HFF-Myc (cell line): ENCODE data around the gene ZNF710.

Experiments
- DNase-seq: peaks from one replicate; pipeline ENCODE4 v3.0.0-alpha.2; 2011; ENCODE audit warnings: low read depth; ENCODE audit errors: extremely low read depth
- H3K4me3 ChIP-seq: replicated peaks from 2 replicates; pipeline ENCODE4 v1.5.1; 2011; ENCODE audit warnings: low read depth, mild to moderate bottlenecking, control low read depth, low read length
- TF ChIP-seq, protein P1 (sequence below): IDR thresholded peaks from 2 replicates; pipeline ENCODE4 v1.5.1; 2012; ENCODE audit warnings: mild to moderate bottlenecking, low read depth, low read length, control low read depth; ENCODE audit errors: missing control alignments

The ZNF710 gene

DNA sequence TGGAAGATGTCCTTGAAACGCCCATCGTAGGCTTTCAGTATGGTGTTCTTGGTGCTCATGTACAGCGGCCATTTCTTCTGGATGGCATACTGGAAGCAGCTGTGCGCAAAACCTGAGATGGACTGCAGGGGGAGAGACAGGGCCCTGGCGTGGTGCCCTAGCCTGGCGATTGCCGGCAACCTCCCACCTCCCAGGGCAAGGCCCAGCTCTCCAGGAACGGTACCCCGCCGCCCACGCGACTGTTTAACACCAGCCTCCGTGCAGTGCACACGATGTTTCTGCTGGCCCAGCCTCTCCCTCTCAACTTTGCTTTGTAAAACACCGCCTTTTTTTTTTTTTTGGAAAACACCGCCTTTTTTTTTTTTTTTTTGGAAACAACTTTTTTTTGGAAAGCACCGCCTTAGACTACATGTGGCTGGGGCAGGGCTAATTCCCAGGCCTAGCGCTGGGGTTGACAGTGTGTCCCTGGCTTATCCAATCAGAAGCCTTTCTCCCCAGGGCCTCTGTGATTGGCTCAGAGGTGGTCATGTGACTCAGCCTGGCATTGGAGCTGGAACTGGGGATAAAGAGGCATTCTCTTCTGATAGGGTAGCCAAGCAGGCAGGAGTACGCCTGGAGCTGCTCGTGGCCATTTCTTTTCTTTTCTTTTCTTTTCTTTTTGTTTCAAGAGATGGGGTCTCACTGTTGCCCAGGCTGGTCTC, 86.5 kb downstream of the ZNF710 start:
- no peak overlapping the region for H3K4me3 ChIP-seq
- no peak for DNase-seq
- TF ChIP-seq, protein P1, sequence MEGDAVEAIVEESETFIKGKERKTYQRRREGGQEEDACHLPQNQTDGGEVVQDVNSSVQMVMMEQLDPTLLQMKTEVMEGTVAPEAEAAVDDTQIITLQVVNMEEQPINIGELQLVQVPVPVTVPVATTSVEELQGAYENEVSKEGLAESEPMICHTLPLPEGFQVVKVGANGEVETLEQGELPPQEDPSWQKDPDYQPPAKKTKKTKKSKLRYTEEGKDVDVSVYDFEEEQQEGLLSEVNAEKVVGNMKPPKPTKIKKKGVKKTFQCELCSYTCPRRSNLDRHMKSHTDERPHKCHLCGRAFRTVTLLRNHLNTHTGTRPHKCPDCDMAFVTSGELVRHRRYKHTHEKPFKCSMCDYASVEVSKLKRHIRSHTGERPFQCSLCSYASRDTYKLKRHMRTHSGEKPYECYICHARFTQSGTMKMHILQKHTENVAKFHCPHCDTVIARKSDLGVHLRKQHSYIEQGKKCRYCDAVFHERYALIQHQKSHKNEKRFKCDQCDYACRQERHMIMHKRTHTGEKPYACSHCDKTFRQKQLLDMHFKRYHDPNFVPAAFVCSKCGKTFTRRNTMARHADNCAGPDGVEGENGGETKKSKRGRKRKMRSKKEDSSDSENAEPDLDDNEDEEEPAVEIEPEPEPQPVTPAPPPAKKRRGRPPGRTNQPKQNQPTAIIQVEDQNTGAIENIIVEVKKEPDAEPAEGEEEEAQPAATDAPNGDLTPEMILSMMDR, result peak; percentile 14

DNA sequence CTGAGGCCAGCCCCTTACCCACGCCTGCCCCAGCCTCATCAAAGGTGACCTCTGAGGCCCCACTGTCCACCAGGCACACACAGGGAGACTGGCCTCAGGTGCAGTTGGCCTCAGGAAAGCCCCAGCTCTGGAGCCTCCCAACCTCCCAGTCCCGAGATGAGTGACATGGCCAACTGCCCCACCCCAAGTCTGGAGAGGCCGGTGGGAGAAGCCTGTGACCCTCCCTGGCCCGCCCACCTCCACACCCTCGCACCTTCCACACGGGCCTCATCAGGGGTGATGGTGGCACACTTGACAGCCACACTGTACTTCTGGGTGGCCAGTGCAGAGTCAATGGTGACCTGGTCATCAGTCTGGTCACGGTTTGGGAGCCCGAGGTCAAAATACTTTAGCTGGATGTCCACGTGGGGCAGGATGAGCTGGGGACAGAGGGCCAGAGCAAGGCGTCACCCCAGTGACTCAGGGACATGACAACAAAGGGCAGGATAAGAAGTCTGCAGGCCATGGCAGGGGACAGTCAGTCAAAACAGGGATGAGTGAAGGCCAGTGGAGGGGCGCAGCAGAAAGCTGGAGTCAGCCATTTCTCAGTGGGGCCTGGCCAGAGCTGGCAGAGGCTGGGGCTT, 89.2 kb downstream of the ZNF710 start:
- no peak for DNase-seq
- TF ChIP-seq, protein P1, result no peak
- no peak overlapping the region for H3K4me3 ChIP-seq

DNA sequence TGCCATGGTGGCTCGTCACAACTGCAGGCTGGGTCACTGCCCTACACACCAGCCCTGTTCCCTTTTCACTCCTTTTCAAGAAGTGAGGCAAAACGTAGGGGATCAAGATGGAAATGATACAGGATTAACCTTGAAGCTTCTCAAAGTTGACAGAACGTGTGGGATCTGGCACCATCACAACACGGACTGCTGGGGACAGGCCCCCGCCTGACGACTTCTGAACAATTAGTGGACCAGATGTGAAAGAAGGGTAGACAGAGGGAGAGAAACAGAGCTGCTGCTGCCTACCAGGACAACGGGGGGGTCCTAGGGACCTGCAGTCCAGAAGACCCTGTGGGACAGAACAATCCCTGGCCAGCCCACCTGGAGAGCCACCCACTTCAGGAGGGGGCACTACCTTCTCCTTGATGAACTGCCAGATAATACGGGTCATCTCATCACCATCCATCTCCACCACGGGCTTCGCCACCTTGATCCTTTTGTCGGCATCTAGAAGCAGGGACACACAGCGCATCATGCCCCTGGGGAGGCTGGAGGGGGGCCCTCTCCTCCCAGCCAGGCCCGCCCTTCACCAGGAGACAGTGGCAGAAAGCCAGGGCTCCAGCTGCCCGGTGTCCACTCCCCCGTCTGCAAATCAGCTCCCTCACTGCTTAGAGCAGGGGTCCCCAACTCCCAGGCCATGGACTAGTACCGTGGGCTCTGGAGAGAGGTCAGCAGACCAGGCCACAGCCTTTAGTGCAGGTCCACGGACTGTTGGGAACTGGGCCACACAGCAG, 90.2 kb downstream of the ZNF710 start:
- TF ChIP-seq, protein P1, result no peak
- H3K4me3 ChIP-seq, result no peak overlapping the region
- DNase-seq, result no peak

DNA sequence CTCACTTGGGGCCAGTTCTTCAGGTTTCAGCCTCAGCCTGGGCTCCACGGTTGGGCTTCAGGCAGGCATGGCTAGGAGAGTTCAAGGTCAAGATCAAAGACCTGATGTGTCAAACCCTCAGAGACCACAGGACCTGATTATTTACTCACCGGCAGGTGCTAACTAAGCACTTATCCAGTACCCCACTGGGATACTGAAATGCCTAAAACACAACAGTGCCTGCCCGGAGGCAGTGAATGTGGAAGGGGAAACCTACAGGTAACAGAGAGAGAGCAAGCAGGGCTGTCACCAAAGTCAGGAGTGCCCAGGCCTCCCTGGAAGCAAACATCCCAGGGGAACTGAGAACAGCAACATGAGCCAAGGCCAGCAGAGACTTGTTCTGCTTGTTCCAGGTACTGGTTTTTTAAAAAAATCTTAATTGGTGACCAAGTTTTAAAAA, 94.4 kb downstream of the ZNF710 start:
- no peak for DNase-seq
- no peak overlapping the region for H3K4me3 ChIP-seq
- TF ChIP-seq, protein P1, result no peak

DNA sequence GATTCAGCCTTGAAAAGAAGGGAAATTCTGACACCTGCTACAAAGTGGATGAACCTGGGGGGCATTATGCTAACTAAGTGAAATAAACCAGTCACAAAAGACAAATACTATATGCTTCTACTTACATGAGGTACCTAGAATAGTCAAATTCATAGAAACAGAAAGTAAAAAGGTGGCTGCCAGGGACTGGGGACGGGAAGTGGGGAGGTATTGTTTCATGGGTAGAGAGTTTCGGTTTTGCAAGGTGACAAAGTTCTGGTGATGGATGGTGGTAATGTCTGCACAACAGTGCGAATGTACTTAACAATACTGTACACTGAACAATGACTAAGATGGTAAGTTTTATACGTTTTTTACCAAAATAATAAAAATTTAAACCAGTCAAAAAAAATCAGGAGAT, 96.4 kb downstream of the ZNF710 start:
- no peak for DNase-seq
- TF ChIP-seq, protein P1, result no peak
- H3K4me3 ChIP-seq, result no peak overlapping the region

DNA sequence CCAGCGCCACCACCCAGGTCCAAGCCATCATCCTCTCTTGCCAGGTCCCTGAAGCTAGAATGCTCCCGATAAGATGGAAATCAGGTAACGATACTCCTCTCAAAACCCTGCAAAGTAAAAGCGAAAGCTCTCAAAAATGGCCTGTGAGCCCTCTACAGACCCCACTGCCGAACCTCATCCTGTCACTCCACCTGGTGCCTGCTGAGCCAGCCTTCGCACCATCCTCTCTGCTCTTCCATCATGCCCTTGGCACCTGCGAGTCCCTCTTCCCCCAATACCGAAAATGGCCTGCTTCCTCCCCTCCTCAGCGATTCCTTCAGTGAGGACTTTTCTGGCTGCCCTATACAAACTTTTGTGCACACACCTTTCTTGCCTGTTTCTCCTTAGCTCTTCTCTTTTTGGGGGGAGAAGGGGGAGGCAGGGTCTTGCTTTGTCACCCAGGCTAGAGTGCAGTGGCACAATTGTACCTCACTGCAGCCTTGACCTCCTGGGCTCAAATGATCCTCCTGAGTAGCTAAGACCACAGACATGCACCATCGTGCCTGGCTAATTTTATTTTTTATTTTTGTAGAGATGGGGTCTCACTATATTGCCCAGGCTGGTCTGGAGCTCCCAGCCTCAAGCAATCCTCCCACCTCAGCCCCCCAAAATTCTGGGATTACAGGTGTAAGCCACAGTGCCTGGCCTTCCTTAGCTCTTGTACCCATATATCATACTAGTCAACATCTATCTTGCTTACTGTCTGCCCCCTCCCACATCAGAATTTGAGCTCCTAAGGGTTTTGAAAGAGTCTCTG, 98.1 kb downstream of the ZNF710 start:
- TF ChIP-seq, protein P1, result no peak
- H3K4me3 ChIP-seq, result no peak overlapping the region
- DNase-seq, result no peak
